Measurements from ENCODE around the gene EFCAB8. TPM values are rescaled to one million over a fixed set of nuclear protein-coding genes. Genes with fewer than 3 reads are reported as not detected.
A peak's percentile ranks its signal among the peaks of the same experiment; 100 is the strongest.

The EFCAB8 gene
- total RNA-seq, 1 experiment from 2014 or later = 0.09 TPM

DNA sequence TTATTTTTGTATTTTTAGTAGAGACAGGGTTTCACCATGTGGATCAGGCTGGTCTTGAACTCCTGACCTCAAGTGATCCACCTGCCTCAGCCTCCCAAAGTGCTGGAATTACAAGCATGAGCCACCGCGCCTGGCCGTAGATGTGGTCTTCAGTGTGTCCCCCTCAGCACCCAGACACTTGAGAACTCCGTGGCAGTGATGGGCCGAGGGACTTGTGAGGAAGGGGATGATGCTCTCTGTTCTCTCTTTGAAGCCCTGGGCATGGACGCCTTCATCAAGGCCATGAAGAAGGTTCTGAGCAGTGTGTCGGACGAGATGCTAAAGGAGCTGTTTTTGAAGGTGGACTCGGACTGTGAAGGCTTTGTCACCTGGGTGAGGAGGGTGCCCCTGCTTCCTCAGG, 16.9 kb downstream of the EFCAB8 start:
- peaks cover 7 to 8% of the 10 kb centered on the region in 2 experiments for H3K4me1 Mint-ChIP-seq
- no peaks in the 10 kb centered on the region for H4K20me1 ChIP-seq (ENCODE audit: control insufficient read depth, insufficient read depth, insufficient read length)
- TF ChIP-seq, protein P1, sequence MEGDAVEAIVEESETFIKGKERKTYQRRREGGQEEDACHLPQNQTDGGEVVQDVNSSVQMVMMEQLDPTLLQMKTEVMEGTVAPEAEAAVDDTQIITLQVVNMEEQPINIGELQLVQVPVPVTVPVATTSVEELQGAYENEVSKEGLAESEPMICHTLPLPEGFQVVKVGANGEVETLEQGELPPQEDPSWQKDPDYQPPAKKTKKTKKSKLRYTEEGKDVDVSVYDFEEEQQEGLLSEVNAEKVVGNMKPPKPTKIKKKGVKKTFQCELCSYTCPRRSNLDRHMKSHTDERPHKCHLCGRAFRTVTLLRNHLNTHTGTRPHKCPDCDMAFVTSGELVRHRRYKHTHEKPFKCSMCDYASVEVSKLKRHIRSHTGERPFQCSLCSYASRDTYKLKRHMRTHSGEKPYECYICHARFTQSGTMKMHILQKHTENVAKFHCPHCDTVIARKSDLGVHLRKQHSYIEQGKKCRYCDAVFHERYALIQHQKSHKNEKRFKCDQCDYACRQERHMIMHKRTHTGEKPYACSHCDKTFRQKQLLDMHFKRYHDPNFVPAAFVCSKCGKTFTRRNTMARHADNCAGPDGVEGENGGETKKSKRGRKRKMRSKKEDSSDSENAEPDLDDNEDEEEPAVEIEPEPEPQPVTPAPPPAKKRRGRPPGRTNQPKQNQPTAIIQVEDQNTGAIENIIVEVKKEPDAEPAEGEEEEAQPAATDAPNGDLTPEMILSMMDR (conservative IDR thresholded peaks at IDR 0.05) = no peak

More for the DNA sequence above, 16.9 kb downstream of the EFCAB8 start:
- Histone ChIP-seq H3K4me1 (ENCODE audit: insufficient read depth, low read length) (no peaks in the 10 kb centered on the region), H3K27ac (ENCODE audit: insufficient read length, low read depth, low read length) (no peak overlapping the region), H3K4ac (ENCODE audit: low read depth, low read length) (no peak overlapping the region), H2BK12ac (ENCODE audit: insufficient read length, low read depth, low read length) (no peak overlapping the region), H3K4me2 (ENCODE audit: insufficient read depth, insufficient read length, low read length) (no peak overlapping the region), H2BK120ac (ENCODE audit: low read depth, low read length, poor library complexity, severe bottlenecking) (no peak overlapping the region), H3K23ac (ENCODE audit: insufficient read length, low read depth, low read length) (no peak overlapping the region), H2BK20ac (ENCODE audit: low read depth, low read length, poor library complexity, severe bottlenecking) (no peak overlapping the region), H3K79me1 (ENCODE audit: insufficient read depth, low read depth, low read length, poor library complexity, severe bottlenecking) (no peaks in the 10 kb centered on the region), H3K9ac (ENCODE audit: extremely low read depth, insufficient read length, low read length) (no peak overlapping the region), H2AK5ac (ENCODE audit: insufficient read length, low read length) (no peak overlapping the region), H2BK15ac (ENCODE audit: low read depth, low read length) (no peak overlapping the region), H4K8ac (replicated peaks; ENCODE audit: insufficient read length, low read depth, low read length) (no peak overlapping the region), H4K5ac (ENCODE audit: insufficient read length, low read depth, low read length) (no peak overlapping the region), H3K14ac (ENCODE audit: insufficient read depth, low read length) (no peak overlapping the region), H3K23me2 (ENCODE audit: insufficient read length, low read depth, low read length, poor library complexity, severe bottlenecking) (no peaks in the 10 kb centered on the region), H3K9me3 (ENCODE audit: control insufficient read depth, low read depth, low read length) (no peaks in the 10 kb centered on the region), H2BK5ac (ENCODE audit: insufficient read length, low read length) (no peak overlapping the region), H3K79me2 (ENCODE audit: insufficient read depth, low read length) (no peaks in the 10 kb centered on the region), H2AFZ (ENCODE audit: low read length) (no peak overlapping the region), H3K56ac (ENCODE audit: insufficient read length, low read depth, low read length) (no peak overlapping the region), H4K91ac (ENCODE audit: insufficient read length, low read depth, low read length) (no peak overlapping the region), H3K27me3 (ENCODE audit: insufficient read depth, low read length) (no peaks in the 10 kb centered on the region), H3T11ph (ENCODE audit: low read length) (no peak overlapping the region), H3K18ac (ENCODE audit: insufficient read length, low read depth, low read length) (no peak overlapping the region)
- Mint-ChIP-seq H3K27ac (peak overlapping the region in 1 of 3 experiments; percentile 36; a peak in 2 of 7 replicates), H3K36me3 (ENCODE audit: insufficient read depth in 1 of 3, low read depth in 3 of 3) (no peaks in the 10 kb centered on the region; a peak in 2 of 7 replicates), H3K9me3 (no peaks in the 10 kb centered on the region), H3K4me3 (no peak overlapping the region), H3K27me3 (ENCODE audit: low read depth) (peaks cover 2% of the 10 kb centered on the region; the same call in 1 of the 2 replicates)
- no peak for DNase-seq
- no CpG with 5 or more reads among the region's 9 CpGs for WGBS (ENCODE audit: extremely low coverage, insufficient read length, low lambda C conversion rate)

All from H9 (cell line).